Motor neuron (in vitro differentiated cells): ENCODE measurements around the gene DCAF11. TPM values are rescaled to one million over a fixed set of nuclear protein-coding genes. Genes with fewer than 3 reads are reported as not detected.

Source experiments
- ATAC-seq, 8 experiments: fragments of 200-7000 bp; cut with Tn5 transposase; replicated peaks in 6 of 8; 2 replicates each; pipeline ENCODE4 v1.8.0; 2021; ENCODE audit warnings: mild to moderate bottlenecking in 8 of 8, moderate library complexity in 8 of 8
- H3K27ac ChIP-seq, 2 donors: fragments of 250-450 bp; sonication (Bioruptor Pico); 2 replicates each; pipeline ENCODE4 v1.9.0; 2021; ENCODE audit warnings: antibody characterized with exemption in 2 of 2, mild to moderate bottlenecking in 2 of 2, moderate library complexity in 1 of 2
- H3K4me1 ChIP-seq, 2 donors: fragments of 250-450 bp; sonication (Bioruptor Pico); replicated peaks in 1 of 2; 2 replicates each; pipeline ENCODE4 v1.6.1; 2021; ENCODE audit warnings: antibody characterized with exemption in 2 of 2, mild to moderate bottlenecking in 2 of 2, moderate library complexity in 1 of 2
- H3K4me3 ChIP-seq, 5 donors: fragments of 250-450 bp; sonication (Bioruptor Pico); 2 replicates each; pipeline ENCODE4 v1.9.0; 2021; ENCODE audit warnings: antibody characterized with exemption in 5 of 5, mild to moderate bottlenecking in 5 of 5, moderate library complexity in 4 of 5
- WGBS, 10 experiments: fragments of 450-650 bp; shearing (Covaris generic); methylation state at CpG; one replicate each; pipeline ENCODE4 v1.0.0; 2022; 5-methylcytosine and 5-hydroxymethylcytosine counted together
- in situ Hi-C, 9 experiments: fragments of 400-800 bp; cut with MboI; loops; one replicate each; pipeline ENCODE4 v1.15.0; 2021; ENCODE audit warnings: low sequenced_read_pairs in 9 of 9, low pct_unique_long_range_greater_than_20kb in 2 of 9; ENCODE audit not compliant: unreplicated experiment in 9 of 9
- total RNA-seq, 8 experiments: library from RNA; unstranded; fragments of 300-600 nt; gene quantifications; 2 replicates each; pipeline versions ENCODE4 v1.2.3 to v1.2.4, GENCODE V29; 2022

DCAF11 gene
- total RNA-seq, 8 experiments from 2014 or later, result 43.1 to 80.7 (median 52.6) TPM

- no peak for ATAC-seq
- no peak overlapping the region for H3K4me3 ChIP-seq
- peaks cover 9 to 13% of the 10 kb centered on the region in 2 donors for H3K4me1 ChIP-seq
- in situ Hi-C loops, result no loop called here
- H3K27ac ChIP-seq, result no peak overlapping the region
- 67 to 100% (median 83%) methylated on average over 2 to 7 of the region's 11 CpGs; no CpG with 5 or more reads in 4 of the 10 experiments for WGBS, 10 experiments
Measured at GRCh38 chr14:24159777-24160498, 45.4 kb downstream of the DCAF11 start.

- ATAC-seq, result peak in 1 of 8 experiments; percentile 2
- in situ Hi-C loops, result no loop called here
- no peak overlapping the region for H3K4me3 ChIP-seq
- H3K4me1 ChIP-seq, result peaks cover 9 to 13% of the 10 kb centered on the region in 2 donors
- WGBS, 10 experiments, result 100% methylated on average over 1 to 3 of the region's 4 CpGs; no CpG with 5 or more reads in 4 of the 10 experiments
- H3K27ac ChIP-seq, result peak overlapping the region; percentile 7 to 34
Measured at GRCh38 chr14:24160499-24160849, 45.9 kb downstream of the DCAF11 start.

- Histone ChIP-seq H3K4me1 (peaks cover 9 to 13% of the 10 kb centered on the region in 2 donors), H3K4me3 (peak within 1 kb of the TSS; percentile 14 to 40 (median 22)), H3K27ac (peak within 1 kb of the TSS; percentile 26 to 34)
- in situ Hi-C loops, result no loop called here
- 0 to 8% (median 0%) methylated on average over 1 to 6 of the region's 12 CpGs; no CpG with 5 or more reads in 5 of the 10 experiments for WGBS, 10 experiments
- ATAC-seq, result peak; percentile 81 to 92 (median 90)
Measured at GRCh38 chr14:24160850-24161804, 46.5 kb downstream of the DCAF11 start, which contains the start of gene IRF9. TSS of gene IRF9 (plus strand) at chr14:24161265. CDS start at chr14:24162145, 880 bp downstream.

GRCh38 chr14:24162093-24162492 is 47.5 kb downstream of the DCAF11 start:
- in situ Hi-C loops, result no loop called here
- no peak overlapping the region for H3K4me3 ChIP-seq
- H3K27ac ChIP-seq, result no peak overlapping the region
- no peak for ATAC-seq
- H3K4me1 ChIP-seq, result peaks cover 9 to 13% of the 10 kb centered on the region in 2 donors
- 0 to 83% (median 80%) methylated on average over 1 to 2 of the region's 8 CpGs; no CpG with 5 or more reads in 5 of the 10 experiments for WGBS, 10 experiments

GRCh38 chr14:24164518-24164991 is 50.0 kb downstream of the DCAF11 start:
- H3K4me3 ChIP-seq, result no peak overlapping the region
- no peak for ATAC-seq
- 84 to 100% (median 98%) methylated on average over 3 to 7 of the region's 14 CpGs; no CpG with 5 or more reads in 7 of the 10 experiments for WGBS, 10 experiments
- in situ Hi-C loops, result no loop called here
- no peak overlapping the region for H3K27ac ChIP-seq
- H3K4me1 ChIP-seq, result peaks cover 9 to 13% of the 10 kb centered on the region in 2 donors

- in situ Hi-C loops, result no loop called here
- Histone ChIP-seq H3K4me3 (no peak overlapping the region), H3K27ac (no peak overlapping the region), H3K4me1 (peaks cover 7 to 11% of the 10 kb centered on the region in 2 donors)
- 60 to 100% (median 96%) methylated on average over 1 to 3 of the region's 5 CpGs; no CpG with 5 or more reads in 2 of the 10 experiments for WGBS, 10 experiments
- ATAC-seq, result no peak
Measured at GRCh38 chr14:24165785-24166184, 51.2 kb downstream of the DCAF11 start.

- in situ Hi-C loops, result no loop called here
- Histone ChIP-seq H3K4me1 (no peaks in the 10 kb centered on the region), H3K27ac (no peak overlapping the region), H3K4me3 (no peak overlapping the region)
- 80 to 100% (median 97%) methylated on average over 1 to 3 of the region's 3 CpGs; no CpG with 5 or more reads in 2 of the 10 experiments for WGBS, 10 experiments
- no peak for ATAC-seq
Measured at GRCh38 chr14:24167469-24168114, 53.0 kb downstream of the DCAF11 start.

GRCh38 chr14:24171422-24172260 is 57.1 kb downstream of the DCAF11 start, which contains the start of gene REC8:
TSS of gene REC8 (plus strand) at chr14:24172080. CDS start at chr14:24172553, 473 bp downstream.
- peak within 1 kb of the TSS; percentile 35 to 72 (median 49) for H3K4me3 ChIP-seq
- H3K4me1 ChIP-seq, result no peaks in the 10 kb centered on the region
- WGBS, 10 experiments, result 13 to 71% (median 43%) methylated on average over 3 to 17 of the region's 63 CpGs; no CpG with 5 or more reads in 3 of the 10 experiments
- in situ Hi-C loops, result no loop called here
- ATAC-seq, result peak in 7 of 8 experiments; percentile 8 to 96 (median 94)
- peak within 1 kb of the TSS in 1 of 2 donors; percentile 38 for H3K27ac ChIP-seq

GRCh38 chr14:24172261-24172860 is 57.8 kb downstream of the DCAF11 start:
- Histone ChIP-seq H3K27ac (peak overlapping the region in 1 of 2 donors; percentile 5), H3K4me1 (no peaks in the 10 kb centered on the region), H3K4me3 (peak overlapping the region; percentile 35 to 72 (median 49))
- 0 to 84% methylated on average over 5 to 9 of the region's 30 CpGs; no CpG with 5 or more reads in 8 of the 10 experiments for WGBS, 10 experiments
- in situ Hi-C loops, result no loop called here
- ATAC-seq, result no peak

- 42 to 80% (median 61%) methylated on average over 1 to 8 of the region's 20 CpGs; no CpG with 5 or more reads in 7 of the 10 experiments for WGBS, 10 experiments
- ATAC-seq, result peak in 1 of 8 experiments; percentile 5
- in situ Hi-C loops, result no loop called here
- Histone ChIP-seq H3K27ac (no peak overlapping the region), H3K4me1 (no peaks in the 10 kb centered on the region), H3K4me3 (peak overlapping the region in 4 of 5 donors; percentile 42 to 72 (median 58))
Measured at GRCh38 chr14:24172871-24173281, 58.3 kb downstream of the DCAF11 start.
